ENCODE measurements around the gene UNC13A. TPM values are rescaled to one million over a fixed set of nuclear protein-coding genes. Genes with fewer than 3 reads are reported as not detected.

Gene UNC13A
- total RNA-seq, 1 donor from 2014 or later, result 1.2 TPM

- H3K4me3 ChIP-seq (ENCODE audit: insufficient read depth, low read depth, low read length), result no peak overlapping the region
- no peak overlapping the region for H3K27ac ChIP-seq (ENCODE audit: low read depth, low read length)
- Mint-ChIP-seq H3K4me1 (ENCODE audit: low read depth, unreplicated experiment) (no peaks in the 10 kb centered on the region), H3K36me3 (ENCODE audit: low read depth, unreplicated experiment) (no peaks in the 10 kb centered on the region), H3K4me3 (ENCODE audit: unreplicated experiment) (no peak overlapping the region), H3K27ac (ENCODE audit: unreplicated experiment) (no peak overlapping the region), H3K9me3 (ENCODE audit: unreplicated experiment) (no peaks in the 10 kb centered on the region), H3K27me3 (ENCODE audit: low read depth, unreplicated experiment) (peaks cover 21% of the 10 kb centered on the region)
- DNase-seq (ENCODE audit: low read depth) (no peak), FAIRE-seq (no peak)
- no peak overlapping the region for H3K9ac ChIP-seq (ENCODE audit: low read length)
- no peaks in the 10 kb centered on the region for H3K4me1 ChIP-seq (ENCODE audit: insufficient read depth, low read length)
- no peak overlapping the region for H3K4me2 ChIP-seq (ENCODE audit: low read length)
- H3K27me3 ChIP-seq (ENCODE audit: insufficient read depth, low read length), result no peaks in the 10 kb centered on the region
- H3K79me2 ChIP-seq (ENCODE audit: insufficient read depth, low read length), result no peaks in the 10 kb centered on the region
- no peak overlapping the region for H2AFZ ChIP-seq (ENCODE audit: low read depth, low read length)
- H3K36me3 ChIP-seq (ENCODE audit: insufficient read depth, low read length), result no peaks in the 10 kb centered on the region
- no peaks in the 10 kb centered on the region for H4K20me1 ChIP-seq (ENCODE audit: insufficient read depth, low read length)
- H3K9me3 ChIP-seq (ENCODE audit: insufficient read depth, low read depth, low read length), result peaks cover 2% of the 10 kb centered on the region
- TF ChIP-seq CTCF (IDR thresholded peaks at IDR 0.05; ENCODE audit: insufficient read depth, low read depth, low read length), result no peak
Observed at GRCh38 chr19:17641181-17641580, 47.0 kb downstream of the UNC13A start.

- Histone ChIP-seq H3K9me3 (ENCODE audit: insufficient read depth, low read depth, low read length) (no peaks in the 10 kb centered on the region), H3K27me3 (ENCODE audit: insufficient read depth, low read length) (no peaks in the 10 kb centered on the region), H3K79me2 (ENCODE audit: insufficient read depth, low read length) (no peaks in the 10 kb centered on the region), H3K9ac (ENCODE audit: low read length) (no peak overlapping the region), H4K20me1 (ENCODE audit: insufficient read depth, low read length) (no peaks in the 10 kb centered on the region), H3K27ac (ENCODE audit: low read depth, low read length) (no peak overlapping the region), H3K4me2 (ENCODE audit: low read length) (no peak overlapping the region), H2AFZ (ENCODE audit: low read depth, low read length) (no peak overlapping the region), H3K4me3 (ENCODE audit: insufficient read depth, low read depth, low read length) (no peak overlapping the region), H3K36me3 (ENCODE audit: insufficient read depth, low read length) (no peaks in the 10 kb centered on the region), H3K4me1 (ENCODE audit: insufficient read depth, low read length) (no peaks in the 10 kb centered on the region)
- Mint-ChIP-seq H3K27me3 (ENCODE audit: low read depth, unreplicated experiment) (no peaks in the 10 kb centered on the region), H3K9me3 (ENCODE audit: unreplicated experiment) (peaks cover 3% of the 10 kb centered on the region), H3K4me1 (ENCODE audit: low read depth, unreplicated experiment) (no peaks in the 10 kb centered on the region), H3K4me3 (ENCODE audit: unreplicated experiment) (no peak overlapping the region), H3K27ac (ENCODE audit: unreplicated experiment) (no peak overlapping the region), H3K36me3 (ENCODE audit: low read depth, unreplicated experiment) (no peaks in the 10 kb centered on the region)
- FAIRE-seq, result no peak
- TF ChIP-seq EZH2 (IDR thresholded peaks at IDR 0.05; ENCODE audit: insufficient read depth, low read length) (no peak), CTCF (IDR thresholded peaks at IDR 0.05; ENCODE audit: insufficient read depth, low read depth, low read length) (no peak)
- no peak for DNase-seq (ENCODE audit: low read depth)
Observed at GRCh38 chr19:17633700-17634099, 54.5 kb downstream of the UNC13A start.

GRCh38 chr19:17632577-17632976 is 55.6 kb downstream of the UNC13A start:
- no peaks in the 10 kb centered on the region for H3K9me3 ChIP-seq (ENCODE audit: insufficient read depth, low read depth, low read length)
- no peaks in the 10 kb centered on the region for H3K36me3 Mint-ChIP-seq (ENCODE audit: low read depth, unreplicated experiment)
- no peaks in the 10 kb centered on the region for H3K27me3 ChIP-seq (ENCODE audit: insufficient read depth, low read length)
- FAIRE-seq, result no peak
- H3K9me3 Mint-ChIP-seq (ENCODE audit: unreplicated experiment), result peaks cover 3% of the 10 kb centered on the region
- H3K27me3 Mint-ChIP-seq (ENCODE audit: low read depth, unreplicated experiment), result no peaks in the 10 kb centered on the region
- no peak overlapping the region for H3K4me3 ChIP-seq (ENCODE audit: insufficient read depth, low read depth, low read length)
- no peaks in the 10 kb centered on the region for H3K4me1 Mint-ChIP-seq (ENCODE audit: low read depth, unreplicated experiment)
- no peaks in the 10 kb centered on the region for H3K36me3 ChIP-seq (ENCODE audit: insufficient read depth, low read length)
- no peak overlapping the region for H3K9ac ChIP-seq (ENCODE audit: low read length)
- no peaks in the 10 kb centered on the region for H3K79me2 ChIP-seq (ENCODE audit: insufficient read depth, low read length)
- no peak for DNase-seq (ENCODE audit: low read depth)
- H3K27ac Mint-ChIP-seq (ENCODE audit: unreplicated experiment), result no peak overlapping the region
- H2AFZ ChIP-seq (ENCODE audit: low read depth, low read length), result no peak overlapping the region
- H3K27ac ChIP-seq (ENCODE audit: low read depth, low read length), result no peak overlapping the region
- no peaks in the 10 kb centered on the region for H3K4me1 ChIP-seq (ENCODE audit: insufficient read depth, low read length)
- H4K20me1 ChIP-seq (ENCODE audit: insufficient read depth, low read length), result no peaks in the 10 kb centered on the region
- TF ChIP-seq CTCF (IDR thresholded peaks at IDR 0.05; ENCODE audit: insufficient read depth, low read depth, low read length), result no peak
- no peak overlapping the region for H3K4me2 ChIP-seq (ENCODE audit: low read length)
- H3K4me3 Mint-ChIP-seq (ENCODE audit: unreplicated experiment), result no peak overlapping the region
